Keratinocyte (primary cell): ENCODE data around the gene STN1. TPM values are rescaled to one million over a fixed set of nuclear protein-coding genes. Genes with fewer than 3 reads are reported as not detected.

Experiments
- DNase-seq: peaks from one replicate; pipeline ENCODE4 v3.0.0-alpha.2; 2011; ENCODE audit warnings: low read depth, missing footprints, low spot score
- FAIRE-seq: peaks from 2 replicates; lab custom pipeline; 2011; peaks lifted over from hg19 to GRCh38; lab: Jason Lieb, UNC
- H2AFZ ChIP-seq: 2 replicates; pipeline ENCODE4 v1.6.0; 2012; ENCODE audit warnings: low read length, control low read depth, inconsistent platforms; ENCODE audit not compliant: control insufficient read depth
- H3K27ac ChIP-seq: 2 replicates; pipeline ENCODE4 v1.5.1; 2011; ENCODE audit warnings: low read length; ENCODE audit not compliant: control insufficient read depth, insufficient read depth
- H3K27me3 ChIP-seq: 3 replicates; pipeline ENCODE4 v1.6.0; 2011; ENCODE audit warnings: low read length; ENCODE audit not compliant: control insufficient read depth, insufficient read depth; ENCODE audit errors: extremely low read depth
- H3K36me3 ChIP-seq, 2 experiments: 2 replicates in 1 of 2; 3 replicates in 1 of 2; pipeline ENCODE4 v1.5.1; 2011; ENCODE audit warnings: low read length in 2 of 2, mild to moderate bottlenecking in 1 of 2; ENCODE audit not compliant: control insufficient read depth in 2 of 2, insufficient read depth in 2 of 2; ENCODE audit errors: extremely low read depth in 1 of 2
- H3K4me1 ChIP-seq: 3 replicates; pipeline ENCODE4 v1.5.1; 2011; ENCODE audit warnings: low read length; ENCODE audit not compliant: control insufficient read depth, insufficient read depth; ENCODE audit errors: extremely low read depth
- H3K4me2 ChIP-seq: 3 replicates; pipeline ENCODE4 v1.6.0; 2011; ENCODE audit warnings: low read depth, low read length; ENCODE audit not compliant: control insufficient read depth, insufficient read depth; ENCODE audit errors: extremely low read depth
- H3K4me3 ChIP-seq, 3 experiments: fragments of 200-600 bp in 1 of 3; sonication (generic) in 1 of 3; 2 replicates in 2 of 3; 3 replicates in 1 of 3; pipeline ENCODE4 v1.5.1; 2011 to 2016; ENCODE audit warnings: low read length in 3 of 3, mild to moderate bottlenecking in 3 of 3, control low read depth in 2 of 3, inconsistent platforms in 1 of 3, low read depth in 1 of 3, mixed read lengths in 1 of 3, mixed run types in 1 of 3, moderate library complexity in 1 of 3; ENCODE audit not compliant: control insufficient read depth in 2 of 3, insufficient read depth in 2 of 3; ENCODE audit errors: extremely low read depth in 1 of 3
- H3K79me2 ChIP-seq: 2 replicates; pipeline ENCODE4 v1.6.0; 2012; ENCODE audit warnings: low read length; ENCODE audit not compliant: control insufficient read depth, insufficient read depth
- H3K9ac ChIP-seq: 3 replicates; pipeline ENCODE4 v1.6.0; 2011; ENCODE audit warnings: low read length; ENCODE audit not compliant: control insufficient read depth, insufficient read depth; ENCODE audit errors: extremely low read depth
- H3K9me1 ChIP-seq: 3 replicates; pipeline ENCODE4 v1.6.0; 2011; ENCODE audit warnings: low read length; ENCODE audit not compliant: control insufficient read depth, insufficient read depth; ENCODE audit errors: extremely low read depth
- H3K9me3 ChIP-seq: 2 replicates; pipeline ENCODE4 v1.5.1; 2012; ENCODE audit warnings: low read depth, low read length; ENCODE audit not compliant: control insufficient read depth
- H4K20me1 ChIP-seq: 3 replicates; pipeline ENCODE4 v1.6.0; 2011; ENCODE audit warnings: low read length; ENCODE audit not compliant: control insufficient read depth, insufficient read depth; ENCODE audit errors: extremely low read depth
- EZH2 ChIP-seq: IDR thresholded peaks from one replicate; pipeline ENCODE4 v1.6.1; 2012; ENCODE audit warnings: inconsistent platforms, mild to moderate bottlenecking, low read length, moderate library complexity
- dilution Hi-C: fragments of 300-500 bp; cut with MboI; formaldehyde crosslinking; loops from one replicate; pipeline ENCODE4 v1.7.0; 2020; ENCODE audit warnings: low sequenced_read_pairs; ENCODE audit not compliant: extremely low pct_ligation_motif_present
- polyA plus RNA-seq, 5 experiments: library from polyadenylated mRNA; depleted of rRNA in 3 of 5; stranded (reverse) in 3 of 5; stranded (forward) in 1 of 5; unstranded in 1 of 5; fragments of >200 nt; gene quantifications; 1 replicate in 1 of 5; 2 replicates in 3 of 5; 3 replicates in 1 of 5; pipeline versions ENCODE4 v1.2.1 to v1.2.3, GENCODE V29; 2011 to 2012; ENCODE audit warnings: missing spikeins in 2 of 5, low read depth in 1 of 5, low replicate concordance in 1 of 5
- TF ChIP-seq, protein P1 (sequence below), 3 experiments: IDR thresholded peaks in 1 of 3; conservative IDR thresholded peaks in 1 of 3; optimal IDR thresholded peaks in 1 of 3; 2 replicates in 2 of 3; 3 replicates in 1 of 3; pipeline versions ENCODE3 to v1.5.1; 2011; ENCODE audit warnings: low read length in 3 of 3, mild to moderate bottlenecking in 3 of 3, moderate library complexity in 2 of 3, control low read depth in 1 of 3, inconsistent platforms in 1 of 3; ENCODE audit not compliant: insufficient read depth in 2 of 3; ENCODE audit errors: extremely low read depth in 1 of 3

Gene STN1
- polyA plus RNA-seq, 1 donor (not counting 4 experiments of a cell fraction or from before 2014, with no cell fraction given) = 29.0 TPM

DNA sequence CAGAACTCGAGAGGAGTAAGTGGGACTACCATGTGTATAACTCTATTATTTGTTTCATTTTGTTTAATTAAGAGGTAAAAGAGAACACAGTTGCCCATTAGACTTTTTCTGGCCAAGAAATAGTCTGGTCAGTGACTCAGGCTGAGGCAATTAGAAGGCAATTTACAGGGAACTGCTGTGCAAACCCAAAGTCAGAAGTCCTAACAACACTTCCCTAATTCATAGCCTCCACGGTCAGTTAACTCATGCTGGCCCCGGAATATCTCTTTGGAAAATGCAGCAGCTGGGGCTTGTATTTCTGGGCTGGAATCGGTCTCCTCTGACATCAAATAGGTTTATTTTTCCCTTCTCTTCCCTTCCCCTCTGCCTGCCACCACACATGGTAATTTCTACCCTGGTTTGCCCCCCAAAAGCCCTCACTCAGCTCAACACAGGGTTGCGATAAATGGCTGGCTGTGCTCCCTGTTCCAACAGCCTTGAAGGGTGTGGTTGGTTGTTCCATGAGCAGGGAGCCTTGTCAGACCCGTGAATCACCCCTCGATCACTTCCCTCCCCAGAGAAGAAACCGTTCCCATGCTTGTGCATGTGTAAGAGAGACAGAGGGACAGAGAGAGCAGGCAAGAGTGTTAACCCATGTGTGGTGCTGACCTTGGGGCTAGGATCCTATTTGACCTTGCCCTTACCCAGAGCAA lies 68.0 kb downstream of the STN1 start:
- peak; percentile 100 for FAIRE-seq
- Histone ChIP-seq H3K4me1 (peaks cover 67% of the 10 kb centered on the region), H4K20me1 (peaks cover 6% of the 10 kb centered on the region), H3K9me3 (no peaks in the 10 kb centered on the region), H3K36me3 (peaks cover 20 to 61% of the 10 kb centered on the region in 2 experiments), H3K4me3 (peak overlapping the region in 2 of 3 experiments; percentile 9 to 13), H3K27ac (peak overlapping the region; percentile 76), H3K27me3 (no peaks in the 10 kb centered on the region), H3K4me2 (peak overlapping the region; percentile 99), H3K9ac (peak overlapping the region; percentile 89), H2AFZ (no peak overlapping the region), H3K79me2 (peaks cover 99% of the 10 kb centered on the region), H3K9me1 (peaks cover 8% of the 10 kb centered on the region)
- DNase-seq = no peak
- TF ChIP-seq, protein P1, sequence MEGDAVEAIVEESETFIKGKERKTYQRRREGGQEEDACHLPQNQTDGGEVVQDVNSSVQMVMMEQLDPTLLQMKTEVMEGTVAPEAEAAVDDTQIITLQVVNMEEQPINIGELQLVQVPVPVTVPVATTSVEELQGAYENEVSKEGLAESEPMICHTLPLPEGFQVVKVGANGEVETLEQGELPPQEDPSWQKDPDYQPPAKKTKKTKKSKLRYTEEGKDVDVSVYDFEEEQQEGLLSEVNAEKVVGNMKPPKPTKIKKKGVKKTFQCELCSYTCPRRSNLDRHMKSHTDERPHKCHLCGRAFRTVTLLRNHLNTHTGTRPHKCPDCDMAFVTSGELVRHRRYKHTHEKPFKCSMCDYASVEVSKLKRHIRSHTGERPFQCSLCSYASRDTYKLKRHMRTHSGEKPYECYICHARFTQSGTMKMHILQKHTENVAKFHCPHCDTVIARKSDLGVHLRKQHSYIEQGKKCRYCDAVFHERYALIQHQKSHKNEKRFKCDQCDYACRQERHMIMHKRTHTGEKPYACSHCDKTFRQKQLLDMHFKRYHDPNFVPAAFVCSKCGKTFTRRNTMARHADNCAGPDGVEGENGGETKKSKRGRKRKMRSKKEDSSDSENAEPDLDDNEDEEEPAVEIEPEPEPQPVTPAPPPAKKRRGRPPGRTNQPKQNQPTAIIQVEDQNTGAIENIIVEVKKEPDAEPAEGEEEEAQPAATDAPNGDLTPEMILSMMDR (optimal IDR thresholded peaks at IDR 0.05 in 1 of 3, IDR thresholded peaks at IDR 0.05 in 1 of 3, conservative IDR thresholded peaks at IDR 0.05 in 1 of 3; ENCODE audit: extremely low read depth in 1 of 3, insufficient read depth in 2 of 3, low read length in 3 of 3) = no peak
- no peak for TF ChIP-seq EZH2
- dilution Hi-C loops = no loop called here

DNA sequence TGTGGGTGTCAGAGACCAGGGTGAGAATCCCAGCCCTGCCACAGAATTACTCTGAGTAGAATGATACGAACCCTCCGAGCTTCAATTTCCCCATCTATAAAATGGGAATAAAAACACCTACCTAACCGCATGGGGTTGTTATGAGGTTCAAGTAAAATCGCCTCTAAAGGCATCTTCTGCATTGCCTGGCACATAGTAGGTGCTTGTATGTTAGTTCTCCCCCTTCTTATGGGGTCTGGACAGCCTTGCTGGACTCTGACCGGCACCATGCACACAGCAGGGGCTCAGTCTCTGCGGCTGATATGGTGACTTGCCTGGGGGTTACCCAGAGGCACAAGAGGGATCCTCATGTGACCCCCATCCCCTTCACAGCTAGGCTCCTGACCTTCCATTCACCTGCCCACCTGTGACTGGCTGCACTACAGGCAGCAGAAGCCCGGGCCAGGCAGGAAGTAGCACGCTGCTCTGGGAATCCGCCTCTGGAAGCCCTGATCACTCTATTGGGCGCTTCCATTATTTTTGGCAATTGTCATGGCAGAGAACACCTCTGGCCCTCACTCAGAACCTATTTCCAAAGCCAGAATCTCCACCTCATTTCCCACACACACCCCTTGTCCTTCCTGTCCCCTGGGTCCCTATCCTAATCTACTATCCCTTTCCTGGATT lies 68.6 kb downstream of the STN1 start:
- dilution Hi-C loops = no loop called here
- Histone ChIP-seq H3K27me3 (no peaks in the 10 kb centered on the region), H2AFZ (no peak overlapping the region), H3K9me3 (no peaks in the 10 kb centered on the region), H3K4me3 (peak overlapping the region in 2 of 3 experiments; percentile 11 to 28), H4K20me1 (peaks cover 11% of the 10 kb centered on the region), H3K9ac (peak overlapping the region; percentile 89), H3K27ac (peak overlapping the region; percentile 76), H3K4me2 (peak overlapping the region; percentile 99), H3K4me1 (peaks cover 71% of the 10 kb centered on the region), H3K79me2 (peaks cover 99% of the 10 kb centered on the region), H3K9me1 (peaks cover 10% of the 10 kb centered on the region), H3K36me3 (peaks cover 20 to 63% of the 10 kb centered on the region in 2 experiments)
- TF ChIP-seq EZH2 = no peak
- TF ChIP-seq, protein P1 (optimal IDR thresholded peaks at IDR 0.05 in 1 of 3, IDR thresholded peaks at IDR 0.05 in 1 of 3, conservative IDR thresholded peaks at IDR 0.05 in 1 of 3; ENCODE audit: extremely low read depth in 1 of 3, insufficient read depth in 2 of 3, low read length in 3 of 3) = no peak
- FAIRE-seq (peak; percentile 41), DNase-seq (no peak)
